HG02798 (cell line): Measurements from ENCODE around the gene PYGO2.
"Not testable (repeated sequence)": the region's sequence is repeated elsewhere in the genome, so short reads cannot be mapped to it uniquely, and the experiment has no call there.

Experiments used
- ATAC-seq: cut with Tn5 transposase; IDR thresholded peaks from one replicate; pipeline ENCODE4 v1.9.1; 2021; ENCODE audit warnings: mild to moderate bottlenecking; ENCODE audit not compliant: unreplicated experiment, poor library complexity

The PYGO2 gene

GRCh38 chr1:154983776-154984466 lies 22.3 kb upstream of the PYGO2 start:
- ATAC-seq = no peak

GRCh38 chr1:154982897-154983648 lies 21.5 kb upstream of the PYGO2 start, which contains the start of gene FLAD1:
FLAD1 (plus strand) TSS chr1:154983344; CDS start chr1:154983695, 351 bp downstream.
- ATAC-seq = peak; percentile 99

- no peak for ATAC-seq
Observed at GRCh38 chr1:154982341-154982740, 20.8 kb upstream of the PYGO2 start.

- ATAC-seq = no peak
Observed at GRCh38 chr1:154978360-154978759, 16.8 kb upstream of the PYGO2 start.

- not testable (repeated sequence) for ATAC-seq
Observed at GRCh38 chr1:154977762-154978161, 16.2 kb upstream of the PYGO2 start.

GRCh38 chr1:154975409-154976059 lies 14.0 kb upstream of the PYGO2 start:
- ATAC-seq = no peak

GRCh38 chr1:154974808-154975408 lies 13.3 kb upstream of the PYGO2 start:
- peak; percentile 58 for ATAC-seq

- peak; percentile 86 for ATAC-seq
Observed at GRCh38 chr1:154974102-154974807, 12.7 kb upstream of the PYGO2 start, which contains the start of gene CKS1B. CKS1B (plus strand) TSS chr1:154974681; CDS start chr1:154974746, 65 bp downstream.

GRCh38 chr1:154973344-154974101 lies 11.9 kb upstream of the PYGO2 start:
- peak; percentile 23 for ATAC-seq

- ATAC-seq = no peak
Observed at GRCh38 chr1:154972517-154973343, 11.1 kb upstream of the PYGO2 start.

- no peak for ATAC-seq
Observed at GRCh38 chr1:154972213-154972516, 10.6 kb upstream of the PYGO2 start.

- no peak for ATAC-seq
Observed at GRCh38 chr1:154971341-154971998, 9.9 kb upstream of the PYGO2 start.

- no peak for ATAC-seq
Observed at GRCh38 chr1:154970631-154971340, 9.2 kb upstream of the PYGO2 start, which contains the start of gene SHC1. SHC1 (minus strand) TSS chr1:154970747; CDS start chr1:154970526, 221 bp downstream.

GRCh38 chr1:154969860-154970452 lies 8.4 kb upstream of the PYGO2 start:
- no peak for ATAC-seq

GRCh38 chr1:154969246-154969645 lies 7.7 kb upstream of the PYGO2 start:
- no peak for ATAC-seq

- no peak for ATAC-seq
Observed at GRCh38 chr1:154968731-154969130, 7.1 kb upstream of the PYGO2 start.

GRCh38 chr1:154967331-154967950 lies 5.9 kb upstream of the PYGO2 start:
- no peak for ATAC-seq
